GM19397 (cell line): ENCODE measurements around the gene TTC29.
"Not testable (repeated sequence)": the region's sequence is repeated elsewhere in the genome, so short reads cannot be mapped to it uniquely, and the experiment has no call there.

ENCODE experiments used
- ATAC-seq: cut with Tn5 transposase; IDR thresholded peaks from one replicate; pipeline ENCODE4 v1.9.1; 2021; ENCODE audit warnings: mild to moderate bottlenecking, moderate library complexity; ENCODE audit not compliant: unreplicated experiment

TTC29 gene

GRCh38 chr4:146883070-146883469, 62.6 kb downstream of the TTC29 start:
- ATAC-seq, result no peak

DNA sequence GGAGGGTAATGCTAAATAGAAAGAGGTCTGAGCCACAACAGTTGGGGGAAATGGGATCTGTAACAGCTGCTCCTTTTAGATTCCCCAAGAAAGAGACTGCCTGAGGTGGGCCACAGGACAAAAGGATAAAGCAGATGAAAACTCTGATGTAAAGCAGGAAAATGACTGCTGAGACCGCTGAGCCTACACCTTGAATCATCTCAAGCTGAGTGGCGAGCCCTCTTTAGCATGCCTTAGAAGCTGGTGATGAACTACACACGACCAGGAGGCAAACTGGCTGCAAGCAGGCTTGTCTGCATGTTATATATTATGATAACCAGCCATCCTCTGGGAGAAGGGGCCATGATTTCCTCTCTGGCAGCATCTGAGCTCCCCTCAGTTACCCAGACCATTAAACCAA, 88.4 kb downstream of the TTC29 start:
- ATAC-seq, result no peak

DNA sequence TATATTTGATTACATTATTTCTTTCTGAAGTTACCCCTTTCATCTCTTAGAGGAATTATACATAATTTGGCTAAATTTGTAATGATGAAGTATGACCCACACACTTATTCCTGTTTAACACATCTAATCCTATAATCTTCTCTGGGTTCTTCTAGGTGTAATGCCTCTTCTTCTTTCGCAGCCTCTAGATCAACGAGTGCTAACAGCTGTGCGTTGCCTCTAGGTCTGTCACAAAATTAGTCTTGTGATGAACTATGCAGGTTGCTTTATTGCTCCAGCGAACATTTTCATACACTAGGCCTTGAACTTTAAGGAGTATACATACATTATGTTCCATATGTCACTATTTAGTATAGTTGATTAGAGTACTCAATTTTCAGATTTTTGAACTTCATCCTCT, 89.9 kb downstream of the TTC29 start:
- ATAC-seq, result no peak

DNA sequence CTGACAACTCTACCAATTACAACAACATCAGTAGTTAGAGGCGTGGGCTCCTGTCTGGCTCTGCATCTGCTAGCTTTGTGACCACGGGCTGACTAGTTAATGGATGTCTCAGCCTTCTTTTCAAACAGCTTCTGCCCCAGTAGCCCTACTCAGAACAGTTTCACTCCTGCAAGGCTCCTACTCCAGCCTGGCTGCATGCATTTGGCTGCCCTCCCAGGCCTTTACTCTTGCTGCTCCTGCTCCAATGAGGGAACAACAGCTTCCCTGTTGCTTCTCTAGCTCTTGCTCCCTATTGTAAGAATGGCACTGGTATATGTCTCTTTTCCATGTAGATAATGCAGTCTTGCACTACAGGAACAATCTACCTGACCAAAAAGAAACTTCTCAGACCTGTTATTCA, 93.3 kb downstream of the TTC29 start:
- no peak for ATAC-seq

GRCh38 chr4:146847345-146847744, 98.3 kb downstream of the TTC29 start:
- ATAC-seq, result no peak

GRCh38 chr4:146846882-146847281, 98.8 kb downstream of the TTC29 start:
- ATAC-seq, result no peak

DNA sequence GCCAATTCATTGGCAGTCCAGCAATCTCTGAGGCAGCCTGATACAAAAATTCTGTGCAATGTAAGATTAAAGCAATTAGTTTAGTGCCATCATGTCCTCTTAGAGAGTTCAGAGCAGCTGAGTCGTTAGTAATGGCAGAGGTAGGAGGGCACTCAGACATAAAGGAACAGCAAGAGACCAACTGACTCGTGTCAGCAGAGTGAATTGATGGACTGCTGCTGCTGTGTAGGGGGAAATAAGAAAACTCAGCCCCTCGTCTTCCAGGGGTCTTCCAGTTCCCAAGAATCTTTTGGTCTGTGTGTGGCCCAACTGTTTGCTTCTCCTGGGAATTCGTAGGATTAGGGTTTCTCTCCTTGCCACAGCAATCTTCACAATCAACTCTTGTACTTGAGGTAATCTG, 100.9 kb downstream of the TTC29 start:
- ATAC-seq, result no peak

DNA sequence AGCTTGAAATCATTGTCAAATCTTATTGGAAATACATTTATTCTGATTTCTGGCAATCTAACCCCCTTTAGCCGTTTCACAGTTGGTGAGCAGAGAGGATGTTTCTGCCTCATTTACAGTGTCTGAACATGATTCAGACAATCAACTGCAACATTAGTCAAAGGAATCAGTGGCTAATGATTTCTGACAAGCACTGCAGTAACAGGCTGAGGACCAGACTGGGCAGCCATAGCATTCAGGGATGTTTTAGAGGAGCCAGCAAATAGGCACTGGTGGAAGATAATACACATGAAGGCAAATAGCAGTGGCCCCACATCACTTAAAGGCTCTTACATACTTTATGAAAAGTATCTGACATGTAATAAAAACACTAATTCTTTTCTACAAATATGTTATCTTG, 102.8 kb downstream of the TTC29 start:
- ATAC-seq, result no peak

- ATAC-seq, result no peak
Observed at GRCh38 chr4:146840731-146841130, 104.9 kb downstream of the TTC29 start.

DNA sequence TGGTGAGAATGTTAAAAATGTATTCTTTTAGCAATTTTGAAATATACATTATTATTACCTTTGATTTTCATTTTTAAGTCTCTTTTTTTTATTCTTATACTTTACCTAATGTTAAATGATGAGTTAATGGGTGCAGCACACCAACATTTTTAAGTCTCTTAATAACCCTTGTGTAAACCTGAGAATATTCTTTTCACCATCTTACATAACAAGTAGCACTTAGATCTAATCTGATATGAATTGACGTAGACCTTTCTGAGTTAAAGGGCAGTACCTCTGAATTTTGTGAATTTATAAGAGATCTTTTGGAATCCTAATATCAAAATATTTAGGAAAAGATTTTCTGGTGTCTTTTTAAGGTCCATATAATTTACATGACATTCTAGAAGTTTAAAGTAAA, 110.6 kb downstream of the TTC29 start:
- no peak for ATAC-seq

DNA sequence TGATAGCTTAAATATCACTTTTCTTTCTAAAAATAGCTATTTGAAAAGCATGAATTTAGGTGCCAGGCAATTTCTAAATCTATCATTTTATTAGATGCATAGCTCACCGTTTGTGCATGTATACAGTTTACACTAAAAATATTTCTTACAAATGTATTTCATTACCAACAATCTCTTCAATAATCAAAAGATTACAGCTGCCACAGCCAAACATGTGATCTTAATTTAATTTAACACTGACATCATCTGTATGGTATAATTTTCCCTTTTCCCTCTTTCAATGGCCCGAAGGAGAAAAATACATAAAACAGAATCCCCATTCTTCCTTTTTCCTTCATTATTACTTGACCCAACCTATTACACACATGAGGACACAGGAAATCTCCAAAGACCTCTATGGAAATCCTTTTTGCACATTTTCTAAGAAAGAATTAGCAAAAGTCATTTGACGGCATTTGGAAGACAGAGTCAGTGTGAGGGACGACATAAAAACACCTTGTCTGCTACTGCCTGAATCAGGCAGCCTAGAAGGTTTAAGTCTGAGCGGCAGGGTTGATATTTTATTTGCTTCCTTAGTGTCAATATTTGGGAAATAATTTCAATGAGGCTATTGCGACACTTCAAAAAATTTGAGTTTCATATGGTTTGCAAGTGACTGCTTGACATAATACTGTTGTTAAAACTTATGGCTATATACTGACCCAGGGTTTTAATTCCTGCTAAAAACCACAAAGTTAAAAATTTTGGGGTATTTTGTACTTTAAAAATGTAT, 111.2 kb downstream of the TTC29 start:
- no peak for ATAC-seq

DNA sequence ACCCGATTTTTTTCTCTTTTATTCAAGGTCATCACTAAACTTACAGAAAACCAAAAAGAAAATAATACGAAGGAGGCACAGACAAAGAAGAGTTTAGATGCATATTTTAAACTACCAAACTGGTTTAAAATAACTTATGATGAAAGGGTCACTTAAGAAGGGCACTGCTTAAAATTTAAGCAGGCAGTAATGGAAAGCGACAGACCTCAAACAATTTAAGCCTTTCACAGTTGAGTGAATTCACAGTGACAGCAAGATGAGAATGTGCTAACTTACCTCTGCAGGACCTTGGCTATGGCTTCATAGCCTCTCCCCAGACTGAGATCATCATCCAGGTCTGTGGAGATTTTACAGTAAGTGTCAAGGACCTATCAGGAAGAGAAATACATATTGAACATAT, 112.1 kb downstream of the TTC29 start:
- no peak for ATAC-seq

GRCh38 chr4:146822980-146823379, 122.7 kb downstream of the TTC29 start:
- not testable (repeated sequence) for ATAC-seq

DNA sequence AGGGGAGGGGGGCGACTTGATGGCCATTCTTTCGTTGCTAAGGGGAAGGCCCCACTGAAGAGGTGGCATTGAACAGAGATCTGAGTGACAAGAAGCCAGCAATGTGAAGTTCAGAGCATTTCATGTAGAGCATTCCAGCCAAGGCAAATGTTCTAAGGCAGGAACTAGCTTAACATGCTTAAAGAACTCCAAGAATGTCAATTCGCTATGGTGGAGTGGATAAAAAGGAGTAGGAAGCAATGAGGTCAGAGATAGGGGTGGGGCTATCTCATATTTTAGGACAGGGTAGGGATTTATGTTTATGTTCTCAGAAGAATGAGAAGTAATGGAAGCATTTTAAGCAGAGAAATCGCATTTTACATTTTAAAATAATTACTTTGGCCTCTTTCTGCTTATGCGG, 130.9 kb downstream of the TTC29 start:
- ATAC-seq, result no peak

- ATAC-seq, result no peak
Observed at GRCh38 chr4:146795711-146796110, 150.0 kb downstream of the TTC29 start.

GRCh38 chr4:146793727-146794126, 151.9 kb downstream of the TTC29 start:
- no peak for ATAC-seq

DNA sequence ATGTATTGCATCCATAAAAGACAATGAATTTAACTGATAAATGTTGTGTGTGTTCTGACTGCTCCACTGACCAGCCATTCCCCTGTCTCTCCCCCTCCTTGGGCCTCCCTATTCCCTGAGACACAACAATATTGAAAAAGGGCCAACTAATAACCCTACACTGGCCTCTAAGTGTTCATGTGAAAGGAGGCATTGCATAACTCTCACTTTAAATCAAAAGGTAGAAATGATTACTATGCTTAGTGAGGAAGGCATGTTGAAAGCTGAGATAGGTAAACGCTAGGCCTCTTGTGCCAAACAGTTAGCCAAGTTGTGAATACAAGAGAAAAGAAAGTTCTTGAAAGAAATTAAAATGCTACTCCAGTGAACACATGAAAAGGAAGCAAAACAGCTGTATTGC, 154.2 kb downstream of the TTC29 start:
- no peak for ATAC-seq

- no peak for ATAC-seq
Observed at GRCh38 chr4:146790515-146790914, 155.1 kb downstream of the TTC29 start.

DNA sequence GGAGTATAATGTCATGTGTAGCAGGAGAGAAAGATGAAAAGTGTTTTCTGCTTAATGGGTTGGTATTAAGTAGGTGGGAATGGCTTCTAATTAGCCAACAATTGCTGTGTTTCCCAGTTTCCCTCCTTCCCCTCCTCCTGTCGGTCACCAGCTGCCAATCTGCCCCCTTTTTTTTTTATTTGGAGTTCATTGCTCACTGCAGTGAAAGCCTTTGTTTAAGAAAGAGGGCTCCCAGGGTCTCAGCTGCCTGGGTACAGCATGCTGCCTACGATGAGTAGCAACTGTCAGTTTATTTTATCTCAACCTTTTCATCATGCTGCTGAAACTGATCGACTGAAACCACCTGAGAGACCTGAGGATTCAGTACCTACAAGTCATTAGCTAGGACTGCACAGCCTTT, 157.9 kb downstream of the TTC29 start:
- no peak for ATAC-seq

GRCh38 chr4:146776691-146777090, 169.0 kb downstream of the TTC29 start:
- ATAC-seq, result no peak

DNA sequence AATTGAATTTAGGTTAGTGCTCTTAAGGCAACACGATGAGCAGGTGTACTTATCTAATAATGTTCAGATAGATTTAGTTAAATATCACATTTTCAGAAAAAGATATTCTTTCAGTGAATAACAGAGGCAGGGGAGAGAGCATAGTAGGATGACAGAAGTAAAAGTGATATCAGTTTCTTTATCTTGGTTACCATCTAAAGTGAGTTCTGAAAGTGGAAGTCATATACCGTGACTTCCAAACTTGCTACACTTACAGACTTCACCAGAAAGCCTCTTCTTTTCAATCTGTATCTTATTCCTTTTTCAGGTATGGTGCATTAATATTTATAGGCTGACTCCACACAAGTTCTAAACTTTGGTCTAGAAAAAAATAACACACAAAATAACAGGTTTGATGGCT, 182.1 kb downstream of the TTC29 start:
- no peak for ATAC-seq

DNA sequence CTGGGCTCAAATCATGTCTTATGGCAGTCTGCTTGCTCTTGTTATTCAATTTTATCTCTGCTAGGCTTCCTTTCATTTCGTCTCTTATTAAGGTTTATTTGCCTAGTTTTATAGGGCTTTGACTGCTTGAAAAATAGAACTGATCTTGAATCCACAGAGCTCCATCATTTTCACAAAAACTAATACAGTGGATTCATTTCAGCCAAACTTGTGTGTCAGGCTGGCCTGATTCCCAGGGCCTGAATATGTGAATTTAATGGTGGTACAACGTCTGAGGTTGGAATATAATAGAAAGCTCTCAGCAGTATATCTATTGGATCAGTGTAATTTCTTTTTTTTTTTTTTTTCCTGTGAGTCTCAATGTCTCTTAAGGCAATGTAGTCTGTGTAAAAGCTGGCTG, 183.6 kb downstream of the TTC29 start:
- ATAC-seq, result no peak

GRCh38 chr4:146742416-146742815, 203.2 kb downstream of the TTC29 start:
- ATAC-seq, result no peak
